Right renal pelvis (tissue), 4 donors: ENCODE data around the gene NUDT8. TPM values are rescaled to one million over a fixed set of nuclear protein-coding genes. Genes with fewer than 3 reads are reported as not detected.
"Not testable (repeated sequence)": the region's sequence is repeated elsewhere in the genome, so short reads cannot be mapped to it uniquely, and the experiment has no call there.

ENCODE experiments used
- DNase-seq, 4 donors: peaks; one replicate each; pipeline ENCODE4 v3.0.0-alpha.2; 2013; ENCODE audit warnings: low read depth in 4 of 4, low spot score in 3 of 4, missing footprints in 1 of 4
- polyA plus RNA-seq, 4 donors: library from polyadenylated mRNA; unstranded; fragments of 120-200 nt; gene quantifications; one replicate each; pipeline ENCODE4 v1.2.1, GENCODE V29; 2013; ENCODE audit not compliant: insufficient read length in 4 of 4

Gene NUDT8
- polyA plus RNA-seq, 4 donors, result 5.0 to 8.4 (median 6.8) TPM

GRCh38 chr11:67630228-67630942 lies 648 bp upstream of the NUDT8 start:
- DNase-seq, result peak; percentile 89 to 93 (median 92)

GRCh38 chr11:67628710-67629385 lies 889 bp downstream of the NUDT8 start:
- no peak for DNase-seq

GRCh38 chr11:67627812-67628624 lies 1.7 kb downstream of the NUDT8 start:
- DNase-seq, result no peak

- no peak for DNase-seq
Measured at GRCh38 chr11:67627441-67627811, 2.3 kb downstream of the NUDT8 start.

- no peak for DNase-seq
Measured at GRCh38 chr11:67626970-67627369, 2.8 kb downstream of the NUDT8 start.

- not testable (repeated sequence) for DNase-seq
Measured at GRCh38 chr11:67626131-67626833, 3.5 kb downstream of the NUDT8 start.

- not testable (repeated sequence) for DNase-seq
Measured at GRCh38 chr11:67623795-67624194, 5.9 kb downstream of the NUDT8 start.

- not testable (repeated sequence) for DNase-seq
Measured at GRCh38 chr11:67622905-67623304, 6.8 kb downstream of the NUDT8 start.

GRCh38 chr11:67621928-67622327 lies 7.8 kb downstream of the NUDT8 start:
- not testable (repeated sequence) for DNase-seq

GRCh38 chr11:67620621-67621020 lies 9.1 kb downstream of the NUDT8 start:
- DNase-seq, result not testable (repeated sequence)

GRCh38 chr11:67619683-67620618 lies 9.8 kb downstream of the NUDT8 start:
- not testable (repeated sequence) for DNase-seq

GRCh38 chr11:67618901-67619659 lies 10.7 kb downstream of the NUDT8 start:
- DNase-seq, result not testable (repeated sequence)

GRCh38 chr11:67617243-67617953 lies 12.3 kb downstream of the NUDT8 start:
- no peak for DNase-seq

GRCh38 chr11:67616431-67617242 lies 13.1 kb downstream of the NUDT8 start:
- DNase-seq, result no peak

- no peak for DNase-seq
Measured at GRCh38 chr11:67615728-67616430, 13.9 kb downstream of the NUDT8 start.
